Activated CD4-positive, alpha-beta T cell treated with anti-CD3 and anti-CD28 coated beads for 36 hours (primary cell): ENCODE data around the gene HOXB6. TPM values are rescaled to one million over a fixed set of nuclear protein-coding genes. Genes with fewer than 3 reads are reported as not detected.

Experiments used
- ATAC-seq: fragments of 200-7000 bp; cut with Tn5 transposase; one replicate; pipeline ENCODE4 v1.10.0; 2021; ENCODE audit warnings: mild to moderate bottlenecking, moderate library complexity
- CTCF ChIA-PET: fragments of 350-600 bp; sonication (Branson Sonifier 250); formaldehyde crosslinking; loops from one replicate; lab custom pipeline; 2021; ENCODE audit warnings: antibody characterized with exemption; lab: Charles Lee
- POLR2A ChIA-PET: fragments of 350-600 bp; sonication (Branson Sonifier 250); formaldehyde crosslinking; loops from one replicate; lab custom pipeline; 2021; ENCODE audit warnings: antibody characterized with exemption, inconsistent platforms; lab: Charles Lee
- DNase-seq: peaks from one replicate; pipeline ENCODE4 v3.0.0-alpha.2; 2020
- H3K27ac Mint-ChIP-seq: one replicate; pipeline ENCODE4 v1.8.0; 2021; ENCODE audit warnings: mixed read lengths
- H3K27me3 Mint-ChIP-seq: one replicate; pipeline ENCODE4 v1.8.0; 2021; ENCODE audit warnings: mixed read lengths
- H3K36me3 Mint-ChIP-seq: one replicate; pipeline ENCODE4 v1.8.0; 2021; ENCODE audit warnings: low read depth, mixed read lengths
- H3K4me1 Mint-ChIP-seq: one replicate; pipeline ENCODE4 v1.8.0; 2021; ENCODE audit warnings: mixed read lengths
- H3K4me3 Mint-ChIP-seq: one replicate; pipeline ENCODE4 v1.8.0; 2021; ENCODE audit warnings: mild to moderate bottlenecking, moderate library complexity, mixed read lengths
- H3K9me3 Mint-ChIP-seq: one replicate; pipeline ENCODE4 v1.8.0; 2021; ENCODE audit warnings: low read depth, mixed read lengths
- intact Hi-C, 2 experiments: fragments of 100-400 bp; cut with DNase I in 1 of 2; cut with micrococcal nuclease in 1 of 2; formaldehyde crosslinking; loops; one replicate each; pipeline versions ENCODE4 v1.14.2 to v1.15.1; 2022 to 2024; cut with DNase I, micrococcal nuclease
- total RNA-seq, 2 experiments: library from RNA; stranded (reverse); gene quantifications; one replicate each; pipeline ENCODE4 v1.2.3, GENCODE V29; 2021

HOXB6 gene
- total RNA-seq, 2 experiments from 2014 or later, result not detected

- ATAC-seq (no peak), DNase-seq (no peak)
- Mint-ChIP-seq H3K4me1 (peaks cover 23% of the 10 kb centered on the region), H3K27me3 (peaks cover 81% of the 10 kb centered on the region), H3K36me3 (no peaks in the 10 kb centered on the region), H3K27ac (no peak overlapping the region), H3K9me3 (no peaks in the 10 kb centered on the region), H3K4me3 (no peak overlapping the region)
- intact Hi-C loops, result loop anchor here (2.0 to 10.0 kb wide), 6 partner anchors 329 to 509 kb away; no protein-coding TSS in a partner anchor
- ChIA-PET POLR2A (no interaction called here), CTCF (interaction anchor here (0.6 to 6.7 kb wide), 12 partner anchors 11 to 565 kb away, joined by 3 to 74 read pairs (median 5); no protein-coding TSS in a partner anchor)
Measured at GRCh38 chr17:48591255-48592056, 13.3 kb downstream of the HOXB6 start.

- Mint-ChIP-seq H3K4me1 (peaks cover 28% of the 10 kb centered on the region), H3K9me3 (no peaks in the 10 kb centered on the region), H3K27me3 (peaks cover 83% of the 10 kb centered on the region), H3K36me3 (no peaks in the 10 kb centered on the region), H3K27ac (no peak overlapping the region), H3K4me3 (no peak overlapping the region)
- CTCF ChIA-PET, result interaction anchor here (0.7 to 1.9 kb wide), 9 partner anchors 12 to 528 kb away, joined by 3 to 6 read pairs (median 3); no protein-coding TSS in a partner anchor
- intact Hi-C loops, result loop anchor here (5.0 to 10.0 kb wide), 5 partner anchors 328 to 508 kb away; no protein-coding TSS in a partner anchor
- DNase-seq (no peak), ATAC-seq (no peak)
- POLR2A ChIA-PET, result interaction anchor here (0.6 kb wide), 2 partner anchors 29 to 238 kb away, joined by 3 read pairs; no protein-coding TSS in a partner anchor
Measured at GRCh38 chr17:48590607-48591161, 14.1 kb downstream of the HOXB6 start.

- intact Hi-C loops, result loop anchor here (5.0 to 10.0 kb wide), 5 partner anchors 328 to 508 kb away; no protein-coding TSS in a partner anchor
- Mint-ChIP-seq H3K4me3 (no peak within 1 kb of the TSS), H3K27ac (no peak within 1 kb of the TSS), H3K9me3 (no peaks in the 10 kb centered on the region), H3K27me3 (peaks cover 82% of the 10 kb centered on the region), H3K36me3 (no peaks in the 10 kb centered on the region), H3K4me1 (peaks cover 34% of the 10 kb centered on the region)
- CTCF ChIA-PET, result interaction anchor here (0.7 to 1.9 kb wide), 12 partner anchors 11 to 527 kb away, joined by 3 to 6 read pairs (median 4); no protein-coding TSS in a partner anchor
- POLR2A ChIA-PET, result interaction anchor here (0.6 to 1.6 kb wide), 3 partner anchors 29 to 256 kb away, joined by 3 read pairs; no protein-coding TSS in a partner anchor
- no peak for DNase-seq
- no peak for ATAC-seq
Measured at GRCh38 chr17:48589831-48590606, 14.8 kb downstream of the HOXB6 start, which contains the start of gene HOXB3. HOXB3 (minus strand) TSS chr17:48590241; CDS start chr17:48552474, 37,767 bp downstream.

- H3K27ac Mint-ChIP-seq, result no peak overlapping the region
- H3K4me1 Mint-ChIP-seq, result peaks cover 38% of the 10 kb centered on the region
- ATAC-seq (no peak), DNase-seq (no peak)
- H3K27me3 Mint-ChIP-seq, result peaks cover 86% of the 10 kb centered on the region
- POLR2A ChIA-PET, result interaction anchor here (1.6 kb wide), 1 partner anchor 255 kb away, joined by 3 read pairs; no protein-coding TSS in a partner anchor
- intact Hi-C loops, result no loop called here
- CTCF ChIA-PET, result interaction anchor here (0.7 to 2.3 kb wide), 14 partner anchors 12 to 330 kb away, joined by 3 to 13 read pairs (median 4); no protein-coding TSS in a partner anchor
- H3K36me3 Mint-ChIP-seq, result no peaks in the 10 kb centered on the region
- no peak overlapping the region for H3K4me3 Mint-ChIP-seq
- H3K9me3 Mint-ChIP-seq, result no peaks in the 10 kb centered on the region
Measured at GRCh38 chr17:48589060-48589830, 15.5 kb downstream of the HOXB6 start.

DNA sequence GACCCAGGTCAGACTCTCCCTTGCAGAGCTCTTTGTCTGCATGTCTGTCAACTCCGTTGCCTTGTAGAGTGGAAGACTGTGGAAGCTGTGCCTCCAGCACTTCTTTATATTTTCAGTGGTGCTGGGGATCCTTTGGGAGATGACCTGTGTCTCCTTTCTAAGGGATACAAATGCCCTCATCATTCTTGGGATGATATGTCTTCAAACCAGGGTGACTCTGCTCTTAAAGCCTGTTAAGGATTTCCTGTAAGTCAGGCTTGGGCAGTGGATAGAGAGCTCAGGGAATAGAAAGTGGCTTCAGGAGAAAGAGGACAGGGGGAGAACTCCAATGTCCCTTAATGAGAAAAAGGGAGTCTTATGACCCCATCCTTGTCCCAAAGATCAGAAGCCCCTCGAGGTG is 16.3 kb downstream of the HOXB6 start:
- DNase-seq (no peak), ATAC-seq (no peak)
- Mint-ChIP-seq H3K4me3 (no peak overlapping the region), H3K4me1 (peaks cover 35% of the 10 kb centered on the region), H3K27me3 (peaks cover 86% of the 10 kb centered on the region), H3K9me3 (no peaks in the 10 kb centered on the region), H3K27ac (no peak overlapping the region), H3K36me3 (no peaks in the 10 kb centered on the region)
- ChIA-PET POLR2A (interaction anchor here (1.6 kb wide), 1 partner anchor 255 kb away, joined by 3 read pairs; no protein-coding TSS in a partner anchor), CTCF (interaction anchor here (0.8 to 2.3 kb wide), 13 partner anchors 18 to 329 kb away, joined by 3 to 13 read pairs (median 5); no protein-coding TSS in a partner anchor)
- intact Hi-C loops, result no loop called here

- Mint-ChIP-seq H3K27ac (no peak overlapping the region), H3K36me3 (no peaks in the 10 kb centered on the region), H3K27me3 (peaks cover 89% of the 10 kb centered on the region), H3K4me3 (no peak overlapping the region), H3K4me1 (peaks cover 31% of the 10 kb centered on the region), H3K9me3 (no peaks in the 10 kb centered on the region)
- ATAC-seq (no peak), DNase-seq (no peak)
- ChIA-PET POLR2A (interaction anchor here (0.5 to 1.6 kb wide), 2 partner anchors 145 to 254 kb away, joined by 3 read pairs; no protein-coding TSS in a partner anchor), CTCF (interaction anchor here (0.8 to 2.3 kb wide), 15 partner anchors 19 to 329 kb away, joined by 3 to 13 read pairs (median 5); no protein-coding TSS in a partner anchor)
- intact Hi-C loops, result no loop called here
Measured at GRCh38 chr17:48588074-48588415, 16.7 kb downstream of the HOXB6 start.

GRCh38 chr17:48587276-48588073 is 17.3 kb downstream of the HOXB6 start:
- peaks cover 30% of the 10 kb centered on the region for H3K4me1 Mint-ChIP-seq
- intact Hi-C loops, result no loop called here
- no peaks in the 10 kb centered on the region for H3K9me3 Mint-ChIP-seq
- DNase-seq (no peak), ATAC-seq (no peak)
- H3K36me3 Mint-ChIP-seq, result no peaks in the 10 kb centered on the region
- no peak overlapping the region for H3K27ac Mint-ChIP-seq
- H3K27me3 Mint-ChIP-seq, result peaks cover 89% of the 10 kb centered on the region
- ChIA-PET CTCF (interaction anchor here (0.6 to 2.3 kb wide), 15 partner anchors 20 to 449 kb away, joined by 3 to 13 read pairs (median 3); no protein-coding TSS in a partner anchor), POLR2A (interaction anchor here (0.5 kb wide), 1 partner anchor 144 kb away, joined by 3 read pairs; no protein-coding TSS in a partner anchor)
- no peak overlapping the region for H3K4me3 Mint-ChIP-seq

DNA sequence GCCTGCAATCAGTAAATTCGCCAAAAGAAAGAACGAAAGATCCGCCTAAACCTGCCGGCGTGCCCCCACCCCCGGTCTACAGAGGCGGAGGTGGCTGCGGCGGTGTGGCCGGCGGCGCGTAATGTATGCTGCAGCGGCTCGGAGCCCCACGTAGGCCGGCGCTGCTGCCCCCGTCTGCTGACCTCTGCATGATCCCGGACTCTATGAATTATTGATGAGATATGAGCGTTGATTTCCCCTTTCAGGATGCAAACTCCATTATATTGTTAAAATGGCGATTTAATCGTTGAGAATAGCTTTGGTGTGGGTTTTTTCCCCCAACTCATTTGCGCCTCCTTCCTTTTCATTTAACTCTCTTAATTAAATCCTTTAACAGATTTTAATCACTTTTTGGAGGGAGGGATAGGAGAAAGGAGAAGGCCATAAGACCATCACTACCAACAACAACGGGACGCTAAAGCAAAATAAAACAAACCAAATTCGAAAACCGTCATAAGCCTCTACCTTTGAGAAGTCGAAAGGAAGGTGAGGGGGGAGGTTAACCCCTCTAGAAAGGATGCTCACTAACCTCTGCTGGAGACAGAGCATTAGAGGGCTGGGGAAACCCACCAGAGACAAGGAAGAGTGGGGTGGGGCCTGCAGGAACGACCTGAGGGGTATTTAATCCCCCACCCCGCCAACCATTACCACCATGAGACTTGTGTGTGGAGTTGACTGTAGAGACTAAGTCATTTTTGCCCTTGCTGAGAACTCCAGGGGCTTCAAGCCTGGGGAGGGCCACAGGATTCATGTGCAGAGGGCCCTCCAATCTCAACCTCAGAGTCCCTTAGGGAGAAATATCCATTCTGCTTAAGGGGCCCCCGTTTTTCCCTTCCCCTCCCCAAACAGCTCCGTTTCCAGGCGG is 18.2 kb downstream of the HOXB6 start:
- ATAC-seq (no peak), DNase-seq (peak; percentile 64)
- ChIA-PET CTCF (interaction anchor here (0.5 to 1.8 kb wide), 8 partner anchors 21 to 340 kb away, joined by 3 to 5 read pairs (median 3); no protein-coding TSS in a partner anchor), POLR2A (no interaction called here)
- Mint-ChIP-seq H3K27ac (peak overlapping the region; percentile 49), H3K4me1 (peaks cover 31% of the 10 kb centered on the region), H3K9me3 (no peaks in the 10 kb centered on the region), H3K27me3 (peaks cover 90% of the 10 kb centered on the region), H3K36me3 (no peaks in the 10 kb centered on the region), H3K4me3 (peak overlapping the region; percentile 83)
- intact Hi-C loops, result no loop called here
